Measurements from ENCODE around the gene PRSS58.

- no peak for TF ChIP-seq ARNT (IDR thresholded peaks at IDR 0.05)
- no peak for TF ChIP-seq FOXK2 (IDR thresholded peaks at IDR 0.05)
- TF ChIP-seq NFRKB (IDR thresholded peaks at IDR 0.05) = no peak
- no peak for TF ChIP-seq BHLHE40 (IDR thresholded peaks at IDR 0.05; ENCODE audit: borderline replicate concordance)
- no peak for TF ChIP-seq SP1 (IDR thresholded peaks at IDR 0.05)
- TF ChIP-seq ZNF384 (IDR thresholded peaks at IDR 0.05) = no peak
- no peak for TF ChIP-seq FOXM1 (IDR thresholded peaks at IDR 0.05; ENCODE audit: borderline replicate concordance)
- no peak for TF ChIP-seq SUZ12 (IDR thresholded peaks at IDR 0.05)
- no peak for TF ChIP-seq ELF4 (IDR thresholded peaks at IDR 0.05)
- no peak for TF ChIP-seq HDGF (IDR thresholded peaks at IDR 0.05; ENCODE audit: borderline replicate concordance)
- no peak for TF ChIP-seq TARDBP (IDR thresholded peaks at IDR 0.05)
Observed at GRCh38 chr7:142298009-142298408, 40.2 kb upstream of the PRSS58 start.

All from HEK293T (cell line).